GM12878 (cell line): ENCODE data around the gene KRTAP15-1. TPM values are rescaled to one million over a fixed set of nuclear protein-coding genes. Genes with fewer than 3 reads are reported as not detected.

ENCODE experiments used
- ASH2L ChIP-seq: fragments of 300-600, 200-600 bp; sonication (generic); IDR thresholded peaks from 2 replicates; pipeline ENCODE4 v1.6.1; 2017; ENCODE audit warnings: low read depth, mild to moderate bottlenecking, borderline replicate concordance
- MYB ChIP-seq: fragments of 150-350 bp; IDR thresholded peaks from 2 replicates; pipeline ENCODE4 v1.6.1; 2014; ENCODE audit warnings: mild to moderate bottlenecking, low read depth, low read length, borderline replicate concordance
- TCF12 ChIP-seq: IDR thresholded peaks from 2 replicates; pipeline ENCODE4 v1.6.1; 2011; ENCODE audit warnings: low read depth, mild to moderate bottlenecking, low read length
- ZBTB33 ChIP-seq: fragments of 450-650 bp; IDR thresholded peaks from 2 replicates; pipeline ENCODE4 v1.6.1; 2017; ENCODE audit warnings: mild to moderate bottlenecking
- ZBTB4 ChIP-seq: fragments of 450-650 bp; formaldehyde crosslinking; IDR thresholded peaks from 2 replicates; pipeline ENCODE4 v1.4.0; 2022; ENCODE audit warnings: mild to moderate bottlenecking, moderate library complexity
- ZBTB40 ChIP-seq: fragments of 450-650 bp; IDR thresholded peaks from 2 replicates; pipeline ENCODE4 v1.6.1; 2016; ENCODE audit warnings: mild to moderate bottlenecking, moderate library complexity, borderline replicate concordance
- ZNF622 ChIP-seq: fragments of 450-650 bp; IDR thresholded peaks from 2 replicates; pipeline ENCODE4 v1.6.1; 2017; ENCODE audit warnings: mild to moderate bottlenecking, inconsistent platforms
- polyA plus RNA-seq, 11 experiments: library from polyadenylated mRNA; depleted of rRNA in 4 of 11; unstranded in 6 of 11; stranded (reverse) in 5 of 11; fragments of >200 nt; fragmentation: Nextera tagmentation in 4 of 11; fragmentation: Illumina TruSeq in 1 of 11; extraction: Ambion mirVana in 4 of 11; extraction: Trizol in 1 of 11; gene quantifications; 1 replicate in 1 of 11; 2 replicates in 10 of 11; pipeline versions ENCODE4 v1.2.1 to v1.2.3, GENCODE V29; 2011 to 2016; ENCODE audit warnings: inconsistent platforms in 2 of 11, missing spikeins in 2 of 11, low read depth in 1 of 11
- total RNA-seq, 4 experiments: library from RNA; depleted of rRNA in 3 of 4; stranded (reverse); fragments of >200 nt in 3 of 4; fragmentation: Illumina TruSeq in 1 of 4; extraction: Trizol in 1 of 4; gene quantifications; 2 replicates each; pipeline versions ENCODE4 v1.2.1 to v1.2.3, GENCODE V29; 2013 to 2021

KRTAP15-1 gene
- total and polyA plus RNA-seq, 10 of the 15 experiments (the other 5 are each of a cell fraction or from before 2014, with no cell fraction given), result not detected

GRCh38 chr21:30395731-30396130, 44.3 kb upstream of the KRTAP15-1 start, which contains the start of gene KRTAP13-1 (continued):
- no peak for TF ChIP-seq ZBTB40
- TF ChIP-seq MYB, result no peak
- TF ChIP-seq ZBTB33, result no peak
- no peak for TF ChIP-seq ASH2L
- TF ChIP-seq ZBTB4 (CRISPR knock-in tag), result no peak
- no peak for TF ChIP-seq ZNF622
- TF ChIP-seq TCF12, result no peak
